ENCODE measurements around the gene RCBTB2.

Gene RCBTB2

DNA sequence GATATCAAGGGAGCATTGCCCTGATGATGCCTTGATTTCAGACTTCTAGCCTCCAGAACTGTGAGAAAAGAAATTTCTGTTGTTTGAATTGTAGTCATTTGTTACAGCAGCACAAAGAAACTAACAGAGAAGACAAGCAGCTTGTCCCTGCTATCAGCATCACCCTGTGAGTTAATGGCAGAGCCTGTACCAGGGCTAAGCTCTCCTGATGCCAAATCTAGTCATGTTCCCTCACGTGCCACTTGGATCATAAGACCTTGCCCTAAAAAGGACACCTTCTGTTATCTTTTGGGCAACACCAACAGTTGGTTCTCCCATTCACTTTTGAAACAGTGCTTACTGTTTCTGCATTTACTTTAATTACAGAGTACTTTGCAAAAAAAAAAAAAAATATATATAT, 14.8 kb downstream of the RCBTB2 start:
- no peaks in the 10 kb centered on the region for H3K9me3 ChIP-seq (replicated peaks; ENCODE audit: low read length)
- no peaks in the 10 kb centered on the region for H3K27me3 ChIP-seq (ENCODE audit: control insufficient read depth, insufficient read depth, low read length)
- no peaks in the 10 kb centered on the region for H3K36me3 ChIP-seq (ENCODE audit: insufficient read depth, low read length)
- no peaks in the 10 kb centered on the region for H3K4me1 ChIP-seq (ENCODE audit: control insufficient read depth, insufficient read depth, low read length)
- H3K9ac ChIP-seq (ENCODE audit: low read depth, low read length), result no peak overlapping the region
- H3K4me2 ChIP-seq (ENCODE audit: low read length), result no peak overlapping the region
- no peak overlapping the region for H3K4me3 ChIP-seq (ENCODE audit: low read length)

DNA sequence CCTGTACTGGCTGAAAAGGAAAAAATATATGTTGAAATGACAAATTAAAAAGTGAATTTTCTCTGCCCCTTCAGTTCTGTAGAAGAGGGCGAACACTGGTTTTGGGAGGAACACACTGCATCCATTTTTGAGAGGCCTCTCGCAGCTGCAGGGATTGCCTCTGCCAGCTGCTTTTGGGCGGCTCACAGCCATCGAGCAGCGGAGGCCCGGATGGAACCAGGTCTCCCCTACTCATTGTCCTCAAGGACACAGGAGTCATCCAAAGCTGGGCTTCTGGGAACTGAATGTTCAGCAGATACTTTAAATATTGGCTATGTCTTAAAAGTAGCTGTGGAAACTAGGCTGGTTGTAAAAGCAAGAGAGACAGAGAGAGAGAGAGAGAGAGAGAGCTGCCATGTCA, 17.1 kb downstream of the RCBTB2 start:
- no peaks in the 10 kb centered on the region for H3K36me3 ChIP-seq (ENCODE audit: insufficient read depth, low read length)
- H3K4me3 ChIP-seq (ENCODE audit: low read length), result no peak overlapping the region
- H3K4me2 ChIP-seq (ENCODE audit: low read length), result no peak overlapping the region
- H3K4me1 ChIP-seq (ENCODE audit: control insufficient read depth, insufficient read depth, low read length), result no peaks in the 10 kb centered on the region
- no peaks in the 10 kb centered on the region for H3K27me3 ChIP-seq (ENCODE audit: control insufficient read depth, insufficient read depth, low read length)
- no peaks in the 10 kb centered on the region for H3K9me3 ChIP-seq (replicated peaks; ENCODE audit: low read length)
- no peak overlapping the region for H3K9ac ChIP-seq (ENCODE audit: low read depth, low read length)

DNA sequence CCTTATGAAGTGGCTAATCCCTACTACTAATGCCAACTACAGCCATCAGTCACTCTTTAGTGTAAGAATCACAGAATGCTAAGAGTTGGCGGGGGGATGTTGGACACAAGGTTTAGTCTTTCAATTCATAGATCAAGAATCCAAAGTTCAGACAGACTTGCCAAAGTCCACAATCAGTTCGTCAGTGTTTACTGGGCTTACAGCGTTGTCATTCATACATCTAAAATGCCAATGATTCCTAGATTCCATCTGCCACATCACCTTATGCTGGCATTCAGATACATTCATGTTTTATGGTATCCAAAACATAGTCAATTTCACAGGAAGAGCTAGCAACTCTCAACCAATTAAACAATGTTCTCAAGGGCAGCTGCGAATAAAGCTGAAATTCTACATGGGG, 18.1 kb downstream of the RCBTB2 start:
- Histone ChIP-seq H3K4me3 (ENCODE audit: low read length) (no peak overlapping the region), H3K36me3 (ENCODE audit: insufficient read depth, low read length) (no peaks in the 10 kb centered on the region), H3K9ac (ENCODE audit: low read depth, low read length) (no peak overlapping the region), H3K27me3 (ENCODE audit: control insufficient read depth, insufficient read depth, low read length) (no peaks in the 10 kb centered on the region), H3K9me3 (replicated peaks; ENCODE audit: low read length) (no peaks in the 10 kb centered on the region), H3K4me2 (ENCODE audit: low read length) (no peak overlapping the region), H3K4me1 (ENCODE audit: control insufficient read depth, insufficient read depth, low read length) (no peaks in the 10 kb centered on the region)

DNA sequence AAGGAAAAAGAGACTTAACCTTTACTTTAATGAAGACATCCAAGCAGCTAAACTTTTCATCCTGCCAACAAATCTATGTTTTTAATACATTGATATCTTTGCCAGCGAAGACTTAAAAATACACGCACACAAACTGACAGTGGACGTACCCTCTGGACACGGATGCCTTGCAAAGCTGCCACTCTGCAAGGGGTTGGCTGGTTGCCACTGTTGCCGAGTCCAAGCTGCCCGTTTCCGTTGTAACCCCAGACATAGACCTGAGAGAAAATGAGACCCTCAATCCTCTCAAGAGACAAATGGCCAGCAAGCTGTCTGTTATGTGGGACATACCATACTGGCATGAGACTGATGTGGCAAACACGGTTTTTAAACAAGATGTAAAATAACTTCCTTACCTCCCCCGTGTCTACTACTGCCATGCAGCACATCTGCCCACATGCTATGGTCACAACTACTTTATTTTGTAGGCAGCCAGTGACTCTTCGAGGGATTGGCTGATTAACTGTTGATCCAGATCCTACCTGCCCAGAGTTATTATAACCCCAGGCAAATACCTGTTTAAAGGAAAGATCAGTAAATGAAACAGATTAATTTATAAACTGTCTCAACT, 21.2 kb downstream of the RCBTB2 start:
- no peaks in the 10 kb centered on the region for H3K27me3 ChIP-seq (ENCODE audit: control insufficient read depth, insufficient read depth, low read length)
- H3K4me2 ChIP-seq (ENCODE audit: low read length), result peak overlapping the region; percentile 64
- no peaks in the 10 kb centered on the region for H3K9me3 ChIP-seq (replicated peaks; ENCODE audit: low read length)
- no peak overlapping the region for H3K9ac ChIP-seq (ENCODE audit: low read depth, low read length)
- no peaks in the 10 kb centered on the region for H3K36me3 ChIP-seq (ENCODE audit: insufficient read depth, low read length)
- H3K4me3 ChIP-seq (ENCODE audit: low read length), result peak overlapping the region; percentile 12
- peaks cover 1% of the 10 kb centered on the region for H3K4me1 ChIP-seq (ENCODE audit: control insufficient read depth, insufficient read depth, low read length)

DNA sequence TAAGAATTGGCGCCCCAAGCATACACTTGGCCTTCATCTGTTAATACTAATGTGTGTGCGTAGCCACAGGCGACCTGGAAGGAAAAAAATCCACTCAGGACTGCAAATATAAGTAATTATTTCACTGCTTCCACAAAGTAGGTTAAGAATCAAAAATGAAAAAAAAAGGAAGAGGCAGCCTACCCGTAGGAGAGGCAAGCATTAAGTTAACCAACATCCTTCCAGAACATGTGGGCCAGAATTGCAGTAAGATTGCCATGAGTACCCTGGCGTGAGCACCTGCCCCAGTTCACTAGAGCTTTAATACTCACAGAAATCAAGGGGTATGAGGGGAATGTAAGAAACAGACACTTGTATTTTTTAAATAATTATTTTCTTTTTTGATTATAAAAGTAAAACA, 22.2 kb downstream of the RCBTB2 start:
- Histone ChIP-seq H3K36me3 (ENCODE audit: insufficient read depth, low read length) (no peaks in the 10 kb centered on the region), H3K4me2 (ENCODE audit: low read length) (no peak overlapping the region), H3K27me3 (ENCODE audit: control insufficient read depth, insufficient read depth, low read length) (no peaks in the 10 kb centered on the region), H3K4me1 (ENCODE audit: control insufficient read depth, insufficient read depth, low read length) (peaks cover 12% of the 10 kb centered on the region), H3K4me3 (ENCODE audit: low read length) (no peak overlapping the region), H3K9ac (ENCODE audit: low read depth, low read length) (no peak overlapping the region), H3K9me3 (replicated peaks; ENCODE audit: low read length) (no peaks in the 10 kb centered on the region)

DNA sequence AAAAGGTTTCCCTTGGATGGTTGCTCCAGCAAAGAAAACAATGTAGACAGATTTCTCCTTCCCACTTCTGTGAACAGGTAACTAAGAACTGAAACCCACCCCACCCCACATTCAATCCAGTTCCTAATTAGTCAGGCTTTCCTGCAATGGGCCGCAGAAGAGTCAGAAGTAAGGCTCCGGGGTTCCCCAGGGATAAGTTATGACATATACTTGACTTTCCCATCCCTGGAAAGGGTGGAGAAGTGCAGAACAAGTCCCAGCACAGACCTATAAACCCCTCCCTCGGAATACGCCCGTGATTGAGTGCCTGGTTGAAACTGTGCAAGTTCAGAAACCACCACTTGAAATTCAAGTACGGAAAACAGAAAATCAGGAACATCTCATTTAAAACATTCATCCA, 24.9 kb downstream of the RCBTB2 start:
- Histone ChIP-seq H3K36me3 (ENCODE audit: insufficient read depth, low read length) (no peaks in the 10 kb centered on the region), H3K27me3 (ENCODE audit: control insufficient read depth, insufficient read depth, low read length) (no peaks in the 10 kb centered on the region), H3K4me3 (ENCODE audit: low read length) (no peak overlapping the region), H3K9me3 (replicated peaks; ENCODE audit: low read length) (no peaks in the 10 kb centered on the region), H3K9ac (ENCODE audit: low read depth, low read length) (no peak overlapping the region), H3K4me1 (ENCODE audit: control insufficient read depth, insufficient read depth, low read length) (peaks cover 20% of the 10 kb centered on the region), H3K4me2 (ENCODE audit: low read length) (no peak overlapping the region)

DNA sequence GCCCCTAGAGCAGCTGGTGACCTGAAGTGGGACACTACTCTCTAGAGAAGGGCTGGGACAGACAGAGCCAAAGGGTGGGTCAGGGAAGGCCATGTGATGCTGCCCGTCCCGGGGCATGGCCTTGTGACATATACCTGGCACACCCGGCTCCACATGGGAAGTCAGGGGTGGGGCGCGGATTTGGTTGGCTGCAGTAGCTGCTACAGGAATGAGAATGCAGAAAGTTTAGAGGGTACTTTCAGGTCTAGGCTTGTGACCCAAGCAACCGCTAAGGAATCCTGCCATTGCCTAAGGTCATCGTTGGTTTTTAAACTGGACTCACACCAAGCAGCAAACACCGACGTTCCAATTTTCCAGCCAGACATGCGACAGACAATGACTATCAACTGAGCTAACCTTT, 25.9 kb downstream of the RCBTB2 start:
- Histone ChIP-seq H3K9ac (ENCODE audit: low read depth, low read length) (peak overlapping the region; percentile 86), H3K27me3 (ENCODE audit: control insufficient read depth, insufficient read depth, low read length) (no peaks in the 10 kb centered on the region), H3K9me3 (replicated peaks; ENCODE audit: low read length) (no peaks in the 10 kb centered on the region), H3K4me2 (ENCODE audit: low read length) (no peak overlapping the region), H3K36me3 (ENCODE audit: insufficient read depth, low read length) (no peaks in the 10 kb centered on the region), H3K4me1 (ENCODE audit: control insufficient read depth, insufficient read depth, low read length) (peaks cover 21% of the 10 kb centered on the region), H3K4me3 (ENCODE audit: low read length) (no peak overlapping the region)

DNA sequence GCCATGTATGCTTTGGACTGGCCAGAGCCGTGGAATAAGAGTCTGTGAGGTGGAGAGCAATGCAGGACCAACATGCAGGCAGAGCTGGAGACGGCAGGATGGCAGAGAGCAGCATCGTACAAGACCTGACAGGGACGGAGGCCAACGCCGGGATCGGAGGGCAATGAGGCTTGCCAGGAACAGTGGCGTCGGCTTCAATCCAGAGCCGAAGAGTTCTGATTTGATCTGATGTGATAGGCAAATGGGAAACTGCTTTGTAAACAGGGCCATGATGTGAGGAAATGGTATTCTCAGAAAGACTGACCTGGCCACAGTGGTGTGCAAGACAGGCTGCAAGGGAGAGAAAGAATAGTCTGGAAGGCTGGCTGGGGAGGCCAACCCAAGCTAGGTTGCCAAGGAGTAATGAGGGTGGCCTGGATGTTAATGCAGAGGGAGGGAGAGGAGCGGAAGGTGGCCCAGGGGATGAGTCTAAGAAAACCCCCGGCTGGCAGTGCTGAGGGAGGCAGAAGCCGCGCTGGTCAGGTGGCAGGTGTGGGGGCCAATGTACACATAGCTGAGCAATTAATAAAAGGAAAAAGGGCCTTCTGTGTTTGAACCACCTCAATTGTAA, 26.7 kb downstream of the RCBTB2 start:
- Histone ChIP-seq H3K4me2 (ENCODE audit: low read length) (peak overlapping the region; percentile 73), H3K9ac (ENCODE audit: low read depth, low read length) (peak overlapping the region; percentile 86), H3K27me3 (ENCODE audit: control insufficient read depth, insufficient read depth, low read length) (no peaks in the 10 kb centered on the region), H3K36me3 (ENCODE audit: insufficient read depth, low read length) (no peaks in the 10 kb centered on the region), H3K9me3 (replicated peaks; ENCODE audit: low read length) (no peaks in the 10 kb centered on the region), H3K4me1 (ENCODE audit: control insufficient read depth, insufficient read depth, low read length) (peaks cover 30% of the 10 kb centered on the region), H3K4me3 (ENCODE audit: low read length) (peak overlapping the region; percentile 47)

DNA sequence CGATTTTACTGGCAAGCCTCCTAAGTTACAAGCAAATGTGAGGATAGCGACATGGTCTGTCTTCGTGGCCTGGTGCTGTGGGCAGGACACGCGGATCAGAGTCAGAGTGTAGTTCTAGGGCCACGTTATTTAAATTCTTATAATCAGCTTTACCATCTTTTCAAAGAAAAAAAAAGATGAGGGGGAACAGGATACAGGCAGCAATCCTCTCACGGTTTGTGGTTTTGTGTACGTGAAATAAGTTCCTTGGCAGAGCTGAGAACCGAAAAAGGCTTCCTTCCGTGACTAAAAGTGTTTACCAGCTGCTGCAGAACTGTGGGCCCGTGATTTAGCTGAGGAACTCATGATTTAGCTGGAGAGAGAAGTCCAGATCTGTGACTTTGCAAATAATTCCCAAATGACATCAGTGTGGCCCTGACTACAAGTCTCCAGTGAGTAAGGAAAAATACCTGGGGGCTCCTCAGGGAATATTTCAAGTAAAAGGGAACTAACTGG, 27.2 kb downstream of the RCBTB2 start:
- Histone ChIP-seq H3K4me1 (ENCODE audit: control insufficient read depth, insufficient read depth, low read length) (peaks cover 34% of the 10 kb centered on the region), H3K9me3 (replicated peaks; ENCODE audit: low read length) (no peaks in the 10 kb centered on the region), H3K36me3 (ENCODE audit: insufficient read depth, low read length) (no peaks in the 10 kb centered on the region), H3K4me3 (ENCODE audit: low read length) (peak overlapping the region; percentile 47), H3K4me2 (ENCODE audit: low read length) (peak overlapping the region; percentile 73), H3K27me3 (ENCODE audit: control insufficient read depth, insufficient read depth, low read length) (no peaks in the 10 kb centered on the region), H3K9ac (ENCODE audit: low read depth, low read length) (peak overlapping the region; percentile 86)

DNA sequence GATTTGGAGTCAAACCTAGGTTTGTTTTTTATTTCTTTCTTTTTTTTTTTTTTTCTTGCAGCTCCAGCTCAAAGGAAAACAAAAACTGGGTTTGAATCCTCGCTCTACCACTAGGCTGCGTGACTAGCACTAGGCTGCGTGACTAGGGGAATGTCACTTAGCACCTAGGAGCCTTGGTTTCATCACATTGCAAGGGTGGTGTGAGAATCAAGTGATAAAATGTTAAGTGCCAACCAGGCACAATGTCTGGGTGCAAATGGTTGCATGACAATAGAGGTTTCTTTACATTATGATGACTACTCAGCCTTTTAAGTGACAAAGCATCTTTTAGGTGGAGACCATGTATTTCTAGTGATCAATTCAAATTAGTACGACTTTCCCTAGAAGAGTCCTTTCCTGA, 27.9 kb downstream of the RCBTB2 start:
- H3K4me1 ChIP-seq (ENCODE audit: control insufficient read depth, insufficient read depth, low read length), result peaks cover 38% of the 10 kb centered on the region

DNA sequence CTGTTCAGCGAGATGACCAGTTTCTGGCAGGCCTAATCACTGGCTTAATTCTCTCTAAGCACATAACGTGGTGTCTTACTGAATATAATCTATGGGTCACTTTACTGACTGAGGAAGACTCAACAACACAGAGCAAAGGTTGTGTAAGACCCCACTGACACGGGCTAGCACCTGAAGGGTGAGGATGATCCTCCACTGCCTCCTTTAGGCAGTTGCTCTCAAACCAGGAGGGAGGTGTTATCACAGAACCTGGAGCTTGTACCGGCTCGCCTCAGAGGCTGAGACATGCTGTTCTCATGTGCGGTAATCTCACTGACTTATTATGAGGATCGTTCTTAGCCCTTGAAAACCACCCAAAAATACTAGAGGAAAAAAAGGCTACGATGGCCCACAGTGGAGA, 28.3 kb downstream of the RCBTB2 start:
- no peaks in the 10 kb centered on the region for H3K36me3 ChIP-seq (ENCODE audit: insufficient read depth, low read length)
- no peaks in the 10 kb centered on the region for H3K9me3 ChIP-seq (replicated peaks; ENCODE audit: low read length)
- H3K4me3 ChIP-seq (ENCODE audit: low read length), result no peak overlapping the region
- H3K4me2 ChIP-seq (ENCODE audit: low read length), result no peak overlapping the region
- peaks cover 40% of the 10 kb centered on the region for H3K4me1 ChIP-seq (ENCODE audit: control insufficient read depth, insufficient read depth, low read length)
- H3K9ac ChIP-seq (ENCODE audit: low read depth, low read length), result no peak overlapping the region
- no peaks in the 10 kb centered on the region for H3K27me3 ChIP-seq (ENCODE audit: control insufficient read depth, insufficient read depth, low read length)

More for the DNA sequence above, 27.9 kb downstream of the RCBTB2 start:
- Histone ChIP-seq H3K4me3 (ENCODE audit: low read length) (no peak overlapping the region), H3K4me2 (ENCODE audit: low read length) (peak overlapping the region; percentile 73), H3K36me3 (ENCODE audit: insufficient read depth, low read length) (no peaks in the 10 kb centered on the region), H3K27me3 (ENCODE audit: control insufficient read depth, insufficient read depth, low read length) (no peaks in the 10 kb centered on the region), H3K9ac (ENCODE audit: low read depth, low read length) (peak overlapping the region; percentile 86), H3K9me3 (replicated peaks; ENCODE audit: low read length) (no peaks in the 10 kb centered on the region)

Data from skeletal muscle satellite cell (primary cell).